ENCODE data around the gene LOXL3.
"Not testable (repeated sequence)": the region's sequence is repeated elsewhere in the genome, so short reads cannot be mapped to it uniquely, and the experiment has no call there.

The LOXL3 gene

DNA sequence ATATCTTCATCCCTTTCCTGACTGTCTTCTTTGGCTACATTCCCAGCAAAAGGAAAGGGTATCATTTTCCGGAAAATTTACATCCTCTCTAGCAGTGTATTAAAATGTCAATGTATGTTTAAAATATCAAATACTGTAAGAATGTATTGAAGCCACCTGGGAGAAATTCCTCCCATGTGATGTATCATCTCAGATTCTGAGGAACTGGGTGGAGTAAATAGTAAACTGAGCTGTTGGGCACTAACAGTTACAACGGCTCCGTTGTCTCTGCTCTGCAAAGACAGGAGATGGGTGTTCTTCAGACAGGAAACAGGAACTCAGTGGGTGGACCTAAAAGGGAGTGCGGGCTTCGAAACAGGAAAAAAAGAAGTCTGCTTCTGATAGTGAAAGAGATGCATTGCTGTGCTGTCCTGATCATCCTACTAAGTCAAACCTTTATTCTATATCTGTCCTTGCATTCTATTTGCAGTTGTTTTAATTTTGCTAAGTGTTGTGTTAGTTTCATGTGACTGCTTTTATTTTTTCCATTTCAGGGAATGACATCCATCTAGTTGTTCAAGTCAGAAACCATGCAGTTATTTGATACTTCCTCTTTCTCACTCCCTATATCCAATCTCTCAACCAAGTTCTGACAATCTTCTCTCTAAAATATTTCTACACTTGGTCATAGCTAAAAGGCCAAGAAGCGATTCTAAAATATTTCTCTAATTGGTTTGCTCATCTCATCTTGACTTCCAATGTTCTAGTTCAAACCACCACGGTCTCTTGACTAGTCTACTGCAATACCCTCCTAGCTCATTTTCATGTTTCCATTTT, 20.2 kb upstream of the LOXL3 start:
- no peak for DNase-seq

DNA sequence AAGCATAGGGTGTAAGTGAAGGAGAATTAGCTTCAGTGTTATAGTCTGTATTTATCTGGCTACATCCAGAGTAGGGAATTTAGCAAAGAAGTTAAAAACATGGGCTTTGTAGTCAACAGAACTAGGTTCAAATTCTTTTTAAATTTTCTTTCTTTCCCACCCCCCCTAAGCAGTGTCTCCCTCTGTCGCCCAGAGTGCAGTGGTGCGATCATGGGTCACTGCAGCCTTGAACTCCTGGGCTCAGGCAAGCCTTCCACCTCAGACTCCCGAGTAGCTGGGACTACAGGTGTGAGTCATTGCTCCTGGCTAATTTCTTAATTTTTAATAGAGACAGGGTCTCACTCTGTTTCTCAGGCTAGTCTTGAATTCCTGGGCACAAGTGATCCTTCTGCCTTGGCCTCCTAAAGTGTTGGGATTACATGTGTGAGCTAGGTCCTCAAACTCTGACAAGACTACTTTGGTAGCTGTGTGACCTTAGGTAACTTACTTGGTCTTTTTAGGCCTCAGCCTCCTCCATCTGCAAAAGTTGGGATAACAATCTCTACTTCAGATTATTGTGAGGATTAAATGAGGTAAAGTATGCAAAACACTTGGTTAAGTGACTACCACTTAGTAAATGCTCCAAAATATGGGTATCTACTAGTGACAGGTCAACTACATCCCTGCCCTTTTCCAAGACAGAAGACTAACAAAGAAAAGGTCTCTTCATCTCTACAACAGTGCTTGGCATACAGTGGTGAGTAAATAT, 18.6 kb upstream of the LOXL3 start:
- no peak for DNase-seq

DNA sequence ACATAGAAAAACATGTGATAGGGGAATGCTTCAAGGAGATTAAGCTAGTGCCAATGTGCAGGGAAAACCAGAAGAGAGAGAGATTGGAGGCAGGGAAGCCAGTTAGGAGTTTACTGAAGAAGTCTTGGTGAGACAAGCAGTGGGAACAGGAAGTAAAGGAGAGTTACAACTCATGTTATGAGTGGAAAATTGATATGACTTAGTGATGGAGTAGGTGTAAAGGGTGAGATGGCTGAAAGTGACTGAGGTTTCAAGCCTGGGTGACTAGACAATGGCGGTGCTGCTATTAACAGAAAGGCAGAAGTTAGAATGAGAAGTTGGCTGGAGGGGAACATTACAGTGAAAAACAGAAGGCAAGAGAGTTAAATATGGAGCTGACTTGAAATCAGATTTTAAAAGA, 17.3 kb upstream of the LOXL3 start:
- no peak for DNase-seq

DNA sequence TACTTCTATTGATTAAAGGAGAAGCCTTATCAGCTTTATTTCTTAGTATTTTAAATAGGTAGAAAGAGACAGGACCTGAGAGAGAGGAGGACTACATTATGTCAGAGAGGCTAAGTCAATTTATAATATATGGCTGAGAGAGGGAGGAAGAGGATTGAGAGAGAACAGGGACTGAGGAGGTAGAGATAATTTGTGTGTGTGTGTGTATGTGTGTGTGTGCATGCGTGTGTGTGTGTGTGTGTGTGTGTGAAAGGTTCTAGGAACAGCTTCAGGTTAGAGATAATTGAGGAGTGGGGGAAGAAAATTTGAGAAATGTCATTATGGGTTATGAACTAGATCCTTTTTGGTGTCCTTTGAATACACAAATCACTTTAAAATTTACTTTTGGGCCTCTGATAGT, 15.9 kb upstream of the LOXL3 start:
- DNase-seq, result no peak

DNA sequence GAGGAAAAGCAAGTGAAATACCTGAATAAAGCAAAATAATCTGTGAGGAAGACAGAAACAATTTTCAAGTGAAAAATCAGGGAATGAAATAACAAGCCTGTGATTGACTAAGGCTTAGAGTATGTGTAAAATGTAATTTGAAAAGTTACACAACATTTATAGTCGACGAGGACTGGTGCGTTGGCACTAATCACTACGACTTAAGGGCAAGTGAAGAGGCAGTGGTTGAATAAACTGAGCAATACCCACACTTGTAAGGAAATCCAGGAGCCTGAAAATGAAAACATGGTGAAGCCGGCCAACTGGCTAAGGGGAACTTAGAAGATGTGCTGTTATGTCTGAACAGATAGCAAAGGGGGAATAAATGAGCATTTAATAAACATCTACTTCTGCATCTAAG, 14.1 kb upstream of the LOXL3 start:
- DNase-seq, result no peak

DNA sequence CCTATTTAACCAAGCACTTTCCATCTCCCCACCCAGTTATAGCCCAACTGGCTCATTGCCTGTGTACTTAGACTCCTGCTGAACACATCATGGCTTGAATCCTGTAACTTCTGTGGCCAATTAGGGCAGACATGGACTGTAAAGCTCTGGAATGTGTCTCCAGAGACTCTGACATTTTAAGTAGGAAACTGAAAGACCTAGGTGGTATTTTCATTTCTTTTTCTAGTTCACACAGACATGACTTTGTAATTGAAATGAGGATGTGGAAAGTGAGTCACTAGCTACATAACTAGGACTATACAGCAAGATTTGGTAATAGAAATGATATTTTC, 13.0 kb upstream of the LOXL3 start:
- DNase-seq, result no peak

DNA sequence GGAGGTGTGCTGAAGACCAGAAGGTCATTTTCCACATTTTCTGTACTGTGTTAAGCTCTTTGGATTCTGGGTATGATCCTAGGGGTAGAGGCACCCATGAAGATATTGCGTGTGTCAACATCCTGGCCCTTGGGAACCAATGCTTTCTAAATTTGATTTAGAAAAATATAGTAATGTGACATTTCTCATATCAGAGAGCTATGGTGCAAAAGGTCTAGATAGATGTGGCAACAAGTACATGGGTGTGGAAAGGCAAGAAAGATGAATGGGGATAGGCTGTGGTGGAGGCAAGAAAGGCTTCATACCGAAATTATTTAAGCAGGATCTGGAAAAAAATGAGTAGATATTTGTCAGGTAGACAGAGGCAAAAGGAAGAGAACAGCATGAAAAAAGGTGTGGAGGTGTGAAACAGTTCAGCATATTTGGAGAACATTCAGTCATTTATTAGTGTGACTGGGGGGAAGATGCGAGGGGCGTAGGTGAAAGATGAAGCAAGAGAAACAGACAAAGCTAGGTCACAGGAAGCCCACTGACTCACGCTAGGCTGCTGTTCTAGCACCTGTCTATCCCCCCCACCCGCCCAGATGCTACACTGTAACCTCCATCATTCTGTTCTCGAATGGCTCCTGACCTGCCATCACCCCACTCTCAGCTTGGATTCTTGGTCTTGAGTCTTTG, 12.5 kb upstream of the LOXL3 start:
- DNase-seq, result no peak

DNA sequence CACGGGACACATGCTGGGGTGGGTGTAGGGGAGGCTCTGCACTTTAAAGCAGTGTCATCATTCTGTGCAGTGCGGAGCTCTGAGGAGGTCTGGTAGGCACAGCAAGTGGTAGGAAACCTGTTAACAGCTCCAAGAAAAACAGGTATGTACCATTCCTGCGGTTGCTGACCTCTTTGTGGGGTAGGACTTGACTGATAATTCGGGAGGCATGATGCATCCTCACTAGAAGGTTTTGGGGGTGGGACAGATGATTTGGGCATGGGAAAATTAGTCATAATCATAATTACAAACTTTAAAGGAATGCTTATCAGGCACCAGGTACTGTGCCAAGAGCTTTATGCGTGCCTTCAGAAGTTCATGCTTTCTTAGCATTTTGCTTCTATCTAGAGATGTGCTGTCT, 10.5 kb upstream of the LOXL3 start:
- DNase-seq, result no peak

DNA sequence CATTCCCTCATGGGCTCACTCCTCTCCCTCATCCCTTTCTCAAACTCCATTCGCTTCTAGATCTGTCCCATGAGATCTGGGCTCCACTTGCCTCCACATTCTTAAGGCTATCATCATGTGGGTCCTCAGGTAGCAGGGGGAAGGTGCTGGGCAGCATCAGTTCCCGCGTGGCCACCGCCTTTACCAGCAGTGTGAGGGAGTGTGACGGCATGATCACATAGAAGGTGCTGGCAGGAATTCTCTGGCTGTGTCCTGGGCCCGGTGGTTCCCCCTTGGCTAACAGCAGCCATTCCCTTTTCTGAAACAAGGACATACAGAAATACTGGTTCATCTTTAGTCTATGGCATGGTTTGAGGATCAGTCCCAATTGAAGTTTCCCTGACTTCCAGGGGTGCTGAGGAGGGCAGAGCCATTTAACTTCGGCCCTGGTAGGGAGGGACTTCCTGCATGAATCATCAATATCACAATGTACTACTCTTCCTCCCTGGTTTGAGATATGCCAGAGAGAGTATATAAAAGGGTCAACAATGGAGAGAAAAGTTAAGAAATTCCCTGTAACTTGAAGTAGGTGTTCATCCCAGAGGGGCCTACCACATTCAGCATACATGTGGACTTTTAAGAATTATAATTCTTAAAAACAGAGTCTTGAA, 8.5 kb upstream of the LOXL3 start:
- no peak for DNase-seq

DNA sequence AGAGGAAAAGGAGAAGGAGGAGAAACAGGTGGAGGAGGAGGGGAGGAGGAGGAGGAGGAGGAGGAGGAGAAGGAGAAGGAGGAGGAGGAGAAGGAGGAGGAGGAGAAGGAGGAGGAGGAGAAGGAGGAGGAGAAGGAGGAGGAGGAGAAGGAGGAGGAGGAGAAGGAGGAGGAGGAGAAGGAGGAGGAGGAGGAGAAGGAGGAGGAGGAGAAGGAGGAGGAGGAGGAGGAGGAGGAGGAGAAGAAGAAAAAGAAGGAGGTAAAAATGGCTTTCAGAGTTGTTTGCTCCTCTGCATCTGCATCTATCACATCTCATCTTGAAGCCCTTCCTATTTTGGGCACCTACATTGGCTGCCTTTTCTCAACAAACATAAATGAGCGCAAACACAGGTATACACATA, 7.3 kb upstream of the LOXL3 start:
- not testable (repeated sequence) for DNase-seq

DNA sequence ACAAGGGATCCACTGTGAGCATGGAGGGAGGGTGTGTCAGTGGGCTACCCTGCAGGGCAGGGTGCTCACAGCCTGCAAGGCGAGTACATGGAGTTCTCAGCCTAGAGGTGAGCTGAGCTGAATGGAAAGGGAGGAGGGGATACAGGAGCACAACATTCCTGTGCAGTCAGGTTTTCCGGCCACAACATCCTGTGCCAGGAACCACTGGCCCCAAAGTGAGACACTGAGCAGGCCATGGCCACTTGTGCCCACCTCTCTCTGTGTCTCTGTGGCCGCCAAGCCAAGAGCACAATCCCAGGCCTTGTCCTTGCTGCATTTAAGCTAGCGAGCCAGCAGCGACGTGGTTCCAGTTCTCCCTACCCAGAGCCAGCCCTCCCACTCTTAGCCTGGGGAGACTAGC, 6.8 kb upstream of the LOXL3 start:
- no peak for DNase-seq

DNA sequence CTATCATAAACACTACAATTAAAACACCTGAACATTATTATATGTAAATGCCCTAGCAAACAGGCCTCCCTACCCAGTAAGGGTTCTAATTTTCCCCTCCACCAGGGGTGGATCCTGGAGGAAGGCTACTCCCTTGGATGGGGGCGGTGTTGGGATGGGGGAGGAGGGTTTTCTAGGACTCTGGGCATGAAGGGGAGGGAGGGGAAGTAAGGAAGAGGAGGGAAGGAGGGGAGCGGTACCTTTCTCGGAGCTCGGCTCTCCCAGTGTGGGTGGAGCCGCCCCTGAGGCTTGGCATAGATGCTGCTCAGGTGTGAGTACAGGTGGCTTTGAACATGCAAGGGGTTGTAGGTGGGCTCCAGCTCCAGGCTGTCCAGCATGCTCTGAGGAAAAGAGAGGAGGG, 6.2 kb upstream of the LOXL3 start:
- no peak for DNase-seq

DNA sequence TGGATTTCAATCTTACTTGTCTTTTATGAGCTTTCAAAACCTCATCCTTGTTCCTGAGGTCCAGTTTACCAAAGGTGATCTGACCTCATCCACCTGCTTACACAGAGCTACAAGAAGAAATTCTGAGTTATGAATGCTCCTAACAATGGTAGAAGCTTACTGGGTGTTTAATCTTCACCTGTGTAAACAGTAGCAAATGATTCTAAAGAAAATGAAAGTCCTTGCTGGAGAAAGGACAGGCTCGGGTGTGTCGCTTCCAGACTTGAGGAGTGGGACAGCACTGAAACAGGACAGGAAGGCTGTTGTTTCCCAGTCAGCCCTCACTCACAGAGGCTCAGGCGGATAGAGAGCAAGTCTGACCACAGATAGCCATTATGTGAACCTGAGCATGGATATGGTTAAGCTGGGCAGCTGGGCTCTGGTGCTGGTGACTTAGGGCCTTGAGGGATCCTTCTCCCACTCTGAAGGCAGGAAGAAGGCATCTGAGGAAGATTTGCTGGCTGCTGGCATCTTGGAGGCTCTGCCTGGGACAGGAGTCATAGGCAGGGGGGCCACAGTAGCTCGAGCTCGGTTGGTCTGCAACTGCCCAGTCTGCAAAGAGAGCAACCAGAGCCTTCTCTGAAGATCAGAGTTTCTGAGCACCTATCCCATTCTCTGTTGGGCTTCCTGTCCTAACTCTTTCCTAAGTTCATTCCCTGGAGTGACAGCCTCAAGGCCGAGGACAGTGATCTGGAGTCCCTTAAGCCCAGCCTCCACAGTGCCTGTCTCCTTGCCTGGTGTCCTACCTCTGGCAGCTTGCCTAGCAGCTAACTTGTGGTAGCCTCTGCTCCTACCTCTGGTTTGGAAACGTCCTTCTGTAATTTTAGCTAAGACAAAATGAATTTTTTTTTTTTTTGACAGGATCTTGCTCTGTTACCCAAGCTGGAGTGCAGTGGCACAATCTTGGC, 4.8 kb upstream of the LOXL3 start:
- DNase-seq, result no peak

DNA sequence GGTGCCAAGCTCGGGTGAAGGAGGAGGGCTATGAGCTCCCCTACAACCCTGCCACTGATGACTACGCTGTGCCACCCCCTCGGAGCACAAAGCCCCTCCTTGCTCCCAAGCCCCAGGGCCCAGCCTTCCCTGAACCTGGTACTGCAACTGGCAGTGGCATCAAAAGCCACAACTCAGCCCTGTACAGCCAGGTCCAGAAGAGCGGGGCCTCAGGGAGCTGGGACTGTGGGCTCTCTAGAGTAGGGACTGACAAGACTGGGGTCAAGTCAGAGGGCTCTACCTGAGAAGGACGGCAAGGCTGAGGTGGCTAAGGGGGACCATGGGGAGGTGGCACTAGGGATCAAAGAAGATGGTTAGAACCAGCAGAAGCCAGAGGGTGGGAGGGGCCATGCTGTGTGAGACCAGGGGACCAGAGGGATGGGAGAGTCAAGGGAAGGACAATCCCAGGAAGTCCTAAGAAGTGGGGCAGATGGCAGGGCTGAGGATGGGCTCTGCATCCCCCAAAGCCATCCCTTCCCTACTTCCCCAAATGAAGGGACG, 3.2 kb upstream of the LOXL3 start:
- DNase-seq, result no peak

DNA sequence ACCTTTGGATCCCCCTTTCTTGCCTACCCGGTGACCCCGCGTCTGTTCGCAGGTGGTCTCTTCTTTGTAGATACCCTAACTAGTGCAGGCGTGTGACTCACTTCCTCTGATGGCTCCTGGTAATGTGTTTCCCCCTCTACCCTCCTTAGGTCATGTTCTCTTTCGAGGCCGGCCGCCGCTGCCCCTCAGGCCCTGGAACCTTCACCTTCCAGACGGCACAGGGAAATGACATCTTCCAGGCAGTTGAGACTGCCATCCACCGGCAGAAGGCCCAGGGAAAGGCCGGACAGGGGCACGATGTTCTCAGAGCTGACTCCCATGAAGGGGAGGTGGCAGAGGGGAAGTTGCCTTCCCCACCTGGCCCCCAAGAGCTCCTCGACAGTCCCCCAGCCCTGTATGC, 2.4 kb upstream of the LOXL3 start:
- no peak for DNase-seq

DNA sequence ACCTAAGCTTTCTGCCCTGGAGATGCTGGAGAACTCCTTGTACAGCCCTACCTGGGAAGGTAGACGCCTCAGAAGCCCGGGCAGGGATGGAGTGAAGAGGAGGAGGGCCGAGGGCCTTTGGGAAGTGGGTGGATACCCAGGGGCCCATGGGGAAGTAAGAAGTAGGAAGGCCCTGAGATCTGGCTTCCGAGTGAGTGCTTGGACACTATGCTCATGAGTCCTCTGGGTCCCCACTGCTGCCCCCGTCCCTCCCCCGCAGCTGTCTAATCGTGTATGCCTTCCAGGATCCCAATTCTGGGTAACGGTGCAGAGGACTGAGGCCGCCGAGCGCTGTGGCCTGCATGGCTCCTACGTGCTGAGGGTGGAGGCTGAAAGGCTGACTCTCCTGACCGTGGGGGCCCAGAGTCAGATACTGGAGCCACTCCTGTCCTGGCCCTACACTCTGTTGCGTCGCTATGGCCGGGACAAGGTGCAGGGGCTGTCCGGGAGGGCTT, 1.9 kb upstream of the LOXL3 start:
- DNase-seq, result no peak

DNA sequence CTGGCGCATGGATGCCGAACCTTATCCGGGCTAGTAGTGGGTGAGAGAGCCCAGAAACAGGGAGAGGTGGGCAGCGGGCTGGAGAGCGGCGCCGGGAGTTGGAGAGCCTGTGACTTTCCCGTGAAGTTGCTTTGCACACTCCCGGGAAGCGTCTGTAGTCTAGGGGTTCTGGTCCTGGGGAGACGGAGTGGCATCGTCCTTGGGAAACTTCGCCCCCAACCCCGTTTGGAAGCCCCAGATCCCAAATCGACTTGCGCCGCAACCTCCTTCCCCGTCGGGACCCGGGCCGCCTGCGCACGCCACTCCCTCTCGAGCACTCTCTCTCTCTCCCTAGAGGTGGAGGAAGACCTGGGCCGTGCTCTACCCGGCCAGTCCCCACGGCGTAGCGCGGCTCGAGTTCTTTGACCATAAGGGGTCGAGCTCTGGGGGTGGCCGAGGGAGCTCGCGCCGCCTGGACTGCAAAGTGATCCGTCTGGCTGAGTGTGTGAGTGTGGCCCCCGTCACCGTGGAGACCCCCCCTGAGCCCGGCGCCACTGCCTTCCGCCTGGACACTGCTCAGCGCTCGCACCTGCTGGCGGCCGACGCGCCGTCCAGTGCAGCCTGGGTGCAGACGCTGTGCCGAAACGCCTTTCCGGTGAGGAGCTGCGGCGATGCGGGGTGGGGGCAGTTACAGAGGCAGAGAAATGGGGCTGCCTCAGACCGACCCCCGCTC, 1.2 kb upstream of the LOXL3 start:
- peak; percentile 22 for DNase-seq

DNA sequence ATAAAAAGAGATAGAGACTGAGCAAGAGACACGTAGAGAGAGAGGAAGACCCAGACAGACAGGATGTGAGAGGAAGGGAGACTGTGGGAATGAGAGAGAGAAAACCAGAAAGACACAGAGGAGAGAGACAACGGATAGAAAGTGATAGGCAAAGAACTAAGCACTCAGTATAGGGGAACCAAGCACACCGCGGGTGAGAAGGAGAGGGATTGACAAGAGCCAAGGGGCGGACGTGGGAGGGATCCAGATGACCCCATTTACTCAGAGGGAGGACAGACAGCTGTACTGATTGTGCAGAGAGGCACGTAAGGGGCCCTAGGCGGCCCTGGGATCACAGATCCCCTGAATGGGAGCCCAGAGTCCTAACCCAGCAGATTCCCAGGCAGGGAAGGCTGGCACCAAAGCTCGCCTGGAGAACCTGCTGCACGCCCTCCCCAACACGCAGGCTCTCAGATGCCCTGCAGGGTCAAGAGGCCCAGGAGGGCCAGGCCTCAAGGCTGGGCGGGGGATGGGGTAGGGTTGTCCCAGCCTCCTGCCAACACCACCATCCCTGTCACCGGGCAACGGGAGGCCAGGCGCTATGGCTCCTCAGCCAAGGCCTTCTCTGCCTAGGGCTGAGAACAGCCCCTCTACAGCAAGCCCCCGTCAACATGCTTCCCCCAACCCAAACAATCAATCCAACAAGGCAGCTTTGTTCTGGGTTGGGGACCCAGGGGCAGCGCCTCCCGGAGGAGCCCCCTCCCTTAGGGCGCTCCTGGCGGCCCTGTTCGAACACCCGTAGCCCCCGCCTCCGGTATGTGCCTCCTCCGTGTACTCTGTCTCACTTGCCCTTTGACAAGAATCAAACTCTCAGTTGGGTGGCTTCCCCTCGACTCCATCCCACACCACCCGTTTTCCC, 579 bp downstream of the LOXL3 start:
- DNase-seq, result no peak

DNA sequence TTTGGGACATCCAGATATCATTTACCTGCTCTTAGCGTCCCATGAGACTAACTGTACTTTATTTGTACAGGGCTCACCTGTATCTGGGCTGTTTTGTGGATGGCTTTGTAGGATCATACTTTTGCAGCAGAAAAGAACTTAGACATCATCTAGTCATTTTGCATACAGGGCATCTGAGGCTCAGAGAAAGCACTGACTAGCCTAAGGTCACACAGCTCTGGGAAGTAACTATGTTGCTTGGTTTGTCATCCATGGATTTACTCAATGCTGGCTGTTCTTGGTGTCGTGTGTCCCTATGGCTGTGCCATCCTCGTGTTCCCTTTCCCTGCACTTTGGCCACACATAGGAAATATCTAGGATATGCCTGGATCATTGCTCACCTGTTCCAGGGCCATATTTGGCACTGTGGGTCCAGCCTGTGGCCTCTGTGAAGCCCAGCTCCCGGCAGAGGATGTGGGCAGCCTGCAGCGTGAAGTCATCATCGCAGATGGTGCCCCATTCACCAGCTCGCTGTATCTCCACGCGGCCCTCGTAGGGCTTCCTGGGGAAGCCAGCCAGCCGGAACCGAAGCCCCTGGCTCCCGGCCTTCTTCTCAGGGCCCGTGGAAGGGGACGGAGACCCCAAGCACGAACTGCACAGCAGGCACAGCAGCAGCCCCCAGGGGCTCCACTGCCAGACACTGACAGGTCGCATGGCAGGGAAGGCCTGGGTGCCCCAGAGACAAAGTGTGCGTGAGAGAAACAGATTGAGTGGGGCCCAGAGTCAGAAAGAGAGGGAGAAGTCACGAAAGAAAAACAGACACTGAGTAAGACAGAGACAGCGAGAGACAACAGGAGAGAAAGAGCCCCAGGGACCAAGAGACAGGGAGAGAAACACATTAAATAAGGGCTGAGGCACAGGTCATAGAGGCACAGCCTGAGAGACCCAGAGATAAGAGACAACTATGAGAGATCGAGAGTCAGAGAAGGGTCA, 1.5 kb downstream of the LOXL3 start:
- no peak for DNase-seq
